ENCODE data around the gene BTN3A1. TPM values are rescaled to one million over a fixed set of nuclear protein-coding genes. Genes with fewer than 3 reads are reported as not detected.
"Not testable (repeated sequence)": the region's sequence is repeated elsewhere in the genome, so short reads cannot be mapped to it uniquely, and the experiment has no call there.

BTN3A1 gene
- polyA plus RNA-seq, 2 of the 4 experiments (the other 2 are of a cell fraction), result 4.0 to 8.1 TPM

DNA sequence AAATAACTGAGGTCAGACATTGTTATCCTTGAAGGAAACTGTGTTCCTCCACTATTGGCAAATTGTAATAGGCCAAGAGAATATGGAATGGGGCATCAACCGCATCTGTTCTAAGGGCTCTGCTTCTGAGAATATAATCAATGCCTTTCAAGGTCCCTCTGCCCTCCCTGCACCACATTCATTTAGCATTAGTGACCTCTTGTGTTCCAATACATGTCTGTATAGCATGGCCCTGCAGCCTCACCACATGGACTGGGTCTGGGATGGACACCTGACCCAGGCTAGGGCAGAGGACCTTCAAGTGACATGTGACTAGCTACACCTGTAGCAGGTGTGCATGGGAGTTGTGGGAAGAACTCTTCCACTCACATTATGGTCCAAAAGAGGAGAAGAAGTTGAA, 14.2 kb downstream of the BTN3A1 start:
- Histone ChIP-seq H3K4me1 (peaks cover 5% of the 10 kb centered on the region; the same call in 2 of the 3 replicates), H3K4me3 (no peak overlapping the region), H3K27ac (no peak overlapping the region), H3K4me2 (no peak overlapping the region), H3K9me3 (peaks cover 16% of the 10 kb centered on the region; the same call in 1 of the 3 replicates)
- ATAC-seq (no peak), DNase-seq (ENCODE audit: low read depth in 1 of 2, low spot score in 1 of 2) (no peak), FAIRE-seq (no peak)
- TF ChIP-seq ZFP36 (IDR thresholded peaks at IDR 0.05; ENCODE audit: borderline replicate concordance, partially characterized antibody), result no peak
- TF ChIP-seq, protein P1, sequence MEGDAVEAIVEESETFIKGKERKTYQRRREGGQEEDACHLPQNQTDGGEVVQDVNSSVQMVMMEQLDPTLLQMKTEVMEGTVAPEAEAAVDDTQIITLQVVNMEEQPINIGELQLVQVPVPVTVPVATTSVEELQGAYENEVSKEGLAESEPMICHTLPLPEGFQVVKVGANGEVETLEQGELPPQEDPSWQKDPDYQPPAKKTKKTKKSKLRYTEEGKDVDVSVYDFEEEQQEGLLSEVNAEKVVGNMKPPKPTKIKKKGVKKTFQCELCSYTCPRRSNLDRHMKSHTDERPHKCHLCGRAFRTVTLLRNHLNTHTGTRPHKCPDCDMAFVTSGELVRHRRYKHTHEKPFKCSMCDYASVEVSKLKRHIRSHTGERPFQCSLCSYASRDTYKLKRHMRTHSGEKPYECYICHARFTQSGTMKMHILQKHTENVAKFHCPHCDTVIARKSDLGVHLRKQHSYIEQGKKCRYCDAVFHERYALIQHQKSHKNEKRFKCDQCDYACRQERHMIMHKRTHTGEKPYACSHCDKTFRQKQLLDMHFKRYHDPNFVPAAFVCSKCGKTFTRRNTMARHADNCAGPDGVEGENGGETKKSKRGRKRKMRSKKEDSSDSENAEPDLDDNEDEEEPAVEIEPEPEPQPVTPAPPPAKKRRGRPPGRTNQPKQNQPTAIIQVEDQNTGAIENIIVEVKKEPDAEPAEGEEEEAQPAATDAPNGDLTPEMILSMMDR (IDR thresholded peaks at IDR 0.05), result no peak
- no peak for TF ChIP-seq MAX (IDR thresholded peaks at IDR 0.05)
- no peak for TF ChIP-seq MAZ (IDR thresholded peaks at IDR 0.05; ENCODE audit: borderline replicate concordance, low read depth, low read length)
- no peak for TF ChIP-seq RCOR1 (IDR thresholded peaks at IDR 0.05; ENCODE audit: low read depth, low read length)
- TF ChIP-seq FOSB (CRISPR knock-in tag; IDR thresholded peaks at IDR 0.05), result no peak
- no peak for TF ChIP-seq NR3C1 (IDR thresholded peaks at IDR 0.05)
- TF ChIP-seq REST (IDR thresholded peaks at IDR 0.05), result no peak
- TF ChIP-seq, protein P2, sequence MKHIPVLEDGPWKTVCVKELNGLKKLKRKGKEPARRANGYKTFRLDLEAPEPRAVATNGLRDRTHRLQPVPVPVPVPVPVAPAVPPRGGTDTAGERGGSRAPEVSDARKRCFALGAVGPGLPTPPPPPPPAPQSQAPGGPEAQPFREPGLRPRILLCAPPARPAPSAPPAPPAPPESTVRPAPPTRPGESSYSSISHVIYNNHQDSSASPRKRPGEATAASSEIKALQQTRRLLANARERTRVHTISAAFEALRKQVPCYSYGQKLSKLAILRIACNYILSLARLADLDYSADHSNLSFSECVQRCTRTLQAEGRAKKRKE (CRISPR knock-in tag; IDR thresholded peaks at IDR 0.05; ENCODE audit: low read depth), result no peak
- TF ChIP-seq, protein P3, sequence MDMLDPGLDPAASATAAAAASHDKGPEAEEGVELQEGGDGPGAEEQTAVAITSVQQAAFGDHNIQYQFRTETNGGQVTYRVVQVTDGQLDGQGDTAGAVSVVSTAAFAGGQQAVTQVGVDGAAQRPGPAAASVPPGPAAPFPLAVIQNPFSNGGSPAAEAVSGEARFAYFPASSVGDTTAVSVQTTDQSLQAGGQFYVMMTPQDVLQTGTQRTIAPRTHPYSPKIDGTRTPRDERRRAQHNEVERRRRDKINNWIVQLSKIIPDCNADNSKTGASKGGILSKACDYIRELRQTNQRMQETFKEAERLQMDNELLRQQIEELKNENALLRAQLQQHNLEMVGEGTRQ (IDR thresholded peaks at IDR 0.05), result no peak
- TF ChIP-seq HEYL (CRISPR knock-in tag; IDR thresholded peaks at IDR 0.05), result no peak
- TF ChIP-seq CHD4 (IDR thresholded peaks at IDR 0.05; ENCODE audit: borderline replicate concordance), result no peak
- no peak for TF ChIP-seq HOXA7 (CRISPR knock-in tag; IDR thresholded peaks at IDR 0.05)
- no peak for TF ChIP-seq CBX8 (IDR thresholded peaks at IDR 0.05)
- TF ChIP-seq ZSCAN20 (CRISPR knock-in tag; IDR thresholded peaks at IDR 0.05), result no peak
- no peak for TF ChIP-seq BHLHE40 (IDR thresholded peaks at IDR 0.05; ENCODE audit: low read depth, low read length)
- TF ChIP-seq, protein P4, sequence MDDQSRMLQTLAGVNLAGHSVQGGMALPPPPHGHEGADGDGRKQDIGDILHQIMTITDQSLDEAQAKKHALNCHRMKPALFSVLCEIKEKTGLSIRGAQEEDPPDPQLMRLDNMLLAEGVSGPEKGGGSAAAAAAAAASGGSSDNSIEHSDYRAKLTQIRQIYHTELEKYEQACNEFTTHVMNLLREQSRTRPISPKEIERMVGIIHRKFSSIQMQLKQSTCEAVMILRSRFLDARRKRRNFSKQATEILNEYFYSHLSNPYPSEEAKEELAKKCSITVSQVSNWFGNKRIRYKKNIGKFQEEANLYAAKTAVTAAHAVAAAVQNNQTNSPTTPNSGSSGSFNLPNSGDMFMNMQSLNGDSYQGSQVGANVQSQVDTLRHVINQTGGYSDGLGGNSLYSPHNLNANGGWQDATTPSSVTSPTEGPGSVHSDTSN (IDR thresholded peaks at IDR 0.05), result no peak
- no peak for TF ChIP-seq SMC3 (IDR thresholded peaks at IDR 0.05)
- TF ChIP-seq CBX2 (IDR thresholded peaks at IDR 0.05; ENCODE audit: borderline replicate concordance, low read depth), result no peak
- TF ChIP-seq RFX5 (IDR thresholded peaks at IDR 0.05), result no peak
- CTCF ChIA-PET, result interaction anchor here (1.0 kb wide), 1 partner anchor 74 kb away, joined by 3 read pairs; no protein-coding TSS in a partner anchor
- POLR2A ChIA-PET, result no interaction called here
- 94% methylated on average over 1 of the region's 1 CpG for WGBS (ENCODE audit: missing lambda C conversion rate)

DNA sequence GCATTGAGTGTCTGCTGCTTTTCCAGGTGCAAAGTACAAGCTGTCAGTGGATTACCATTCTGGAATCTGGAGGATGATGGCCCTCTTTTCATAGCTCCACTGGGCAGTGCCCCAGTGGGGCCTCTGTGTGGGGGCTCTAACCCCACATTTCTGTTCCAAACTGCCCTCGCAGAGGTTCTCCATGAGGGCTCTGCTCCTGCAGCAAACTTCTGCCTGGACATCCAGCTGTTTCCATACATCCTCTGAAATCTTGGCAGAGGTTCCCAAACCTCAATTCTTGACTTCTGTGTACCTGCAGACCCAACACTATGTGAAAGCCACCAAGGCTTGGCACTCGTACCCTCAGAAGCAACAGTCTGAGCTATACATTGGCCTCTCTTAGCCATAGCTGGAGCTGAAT, 16.0 kb downstream of the BTN3A1 start:
- H3K4me3 ChIP-seq; H3K27ac ChIP-seq; POLR2A ChIA-PET; DNase-seq (ENCODE audit: low read depth in 1 of 2, low spot score in 1 of 2); FAIRE-seq; H3K4me2 ChIP-seq; ATAC-seq: not testable (repeated sequence)
- CTCF ChIA-PET, result interaction anchor here (2.6 kb wide), 1 partner anchor 76 kb away, joined by 12 read pairs; no protein-coding TSS in a partner anchor
- Histone ChIP-seq H3K9me3 (peaks cover 16% of the 10 kb centered on the region; the same call in 1 of the 3 replicates), H3K4me1 (peaks cover 10% of the 10 kb centered on the region; the same call in 2 of the 3 replicates)
- WGBS (ENCODE audit: missing lambda C conversion rate), result 60% methylated on average over 1 of the region's 2 CpGs

GRCh38 chr6:26418795-26419194, 16.7 kb downstream of the BTN3A1 start:
- ATAC-seq; H3K27ac ChIP-seq; DNase-seq (ENCODE audit: low read depth in 1 of 2, low spot score in 1 of 2); POLR2A ChIA-PET; FAIRE-seq; H3K4me2 ChIP-seq; H3K4me3 ChIP-seq: not testable (repeated sequence)
- 75% methylated on average over 3 of the region's 3 CpGs for WGBS (ENCODE audit: missing lambda C conversion rate)
- peaks cover 16% of the 10 kb centered on the region; the same call in 1 of the 3 replicates for H3K9me3 ChIP-seq
- peaks cover 10% of the 10 kb centered on the region; the same call in 2 of the 3 replicates for H3K4me1 ChIP-seq
- CTCF ChIA-PET, result interaction anchor here (2.6 kb wide), 1 partner anchor 77 kb away, joined by 12 read pairs; no protein-coding TSS in a partner anchor

Data from A549 (cell line).